NB4 (cell line): ENCODE measurements around the gene TRIML2.

ENCODE experiments used
- DNase-seq: peaks from one replicate; pipeline ENCODE4 v3.0.0; 2010; ENCODE audit warnings: low read depth
- H3K4me3 ChIP-seq: one replicate; pipeline ENCODE4 v1.5.1; 2011; ENCODE audit warnings: mild to moderate bottlenecking, low read depth, low read length, moderate library complexity
- CTCF ChIP-seq: IDR thresholded peaks from one replicate; pipeline ENCODE4 v1.5.1; 2012; ENCODE audit warnings: low read depth, low read length
- MAX ChIP-seq: IDR thresholded peaks from 2 replicates; pipeline ENCODE4 v1.6.1; 2011; ENCODE audit warnings: low read depth, low read length
- MYC ChIP-seq: IDR thresholded peaks from 2 replicates; pipeline ENCODE4 v1.6.1; 2011; ENCODE audit warnings: low read depth, low read length
- POLR2A ChIP-seq: IDR thresholded peaks from 2 replicates; pipeline ENCODE4 v1.6.1; 2011; ENCODE audit warnings: mild to moderate bottlenecking; ENCODE audit not compliant: insufficient read length; ENCODE audit errors: extremely low read depth

TRIML2 gene

GRCh38 chr4:188109157-188109755 is at the start of gene TRIML2:
TSS of gene TRIML2 (minus strand) at chr4:188109603. CDS start at chr4:188105368, 4,235 bp downstream.
- no peak for DNase-seq
- no peak within 1 kb of the TSS for H3K4me3 ChIP-seq
- no peak for TF ChIP-seq POLR2A
- TF ChIP-seq MYC, result no peak
- TF ChIP-seq CTCF, result no peak
- TF ChIP-seq MAX, result no peak

DNA sequence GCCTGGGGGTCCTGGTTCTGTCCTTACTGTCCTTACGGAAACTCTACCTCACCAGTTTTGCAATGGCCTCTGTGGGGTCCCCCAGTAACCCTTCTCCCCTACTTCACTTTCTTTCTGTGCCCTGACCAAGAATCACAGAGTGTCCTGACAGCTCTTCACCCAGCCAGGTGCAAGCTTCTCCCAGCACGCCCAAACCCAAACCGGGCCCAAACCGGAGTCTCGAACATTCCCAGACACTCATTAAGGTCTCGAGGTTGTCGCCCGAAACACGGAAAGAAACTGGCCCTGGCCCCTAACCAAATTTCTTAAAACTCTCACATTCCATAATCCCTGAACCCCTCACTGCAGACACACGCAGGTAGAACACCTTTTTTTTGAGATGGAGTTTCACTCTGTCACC is 48.9 kb upstream of the TRIML2 start:
- H3K4me3 ChIP-seq, result no peak overlapping the region
- no peak for DNase-seq

DNA sequence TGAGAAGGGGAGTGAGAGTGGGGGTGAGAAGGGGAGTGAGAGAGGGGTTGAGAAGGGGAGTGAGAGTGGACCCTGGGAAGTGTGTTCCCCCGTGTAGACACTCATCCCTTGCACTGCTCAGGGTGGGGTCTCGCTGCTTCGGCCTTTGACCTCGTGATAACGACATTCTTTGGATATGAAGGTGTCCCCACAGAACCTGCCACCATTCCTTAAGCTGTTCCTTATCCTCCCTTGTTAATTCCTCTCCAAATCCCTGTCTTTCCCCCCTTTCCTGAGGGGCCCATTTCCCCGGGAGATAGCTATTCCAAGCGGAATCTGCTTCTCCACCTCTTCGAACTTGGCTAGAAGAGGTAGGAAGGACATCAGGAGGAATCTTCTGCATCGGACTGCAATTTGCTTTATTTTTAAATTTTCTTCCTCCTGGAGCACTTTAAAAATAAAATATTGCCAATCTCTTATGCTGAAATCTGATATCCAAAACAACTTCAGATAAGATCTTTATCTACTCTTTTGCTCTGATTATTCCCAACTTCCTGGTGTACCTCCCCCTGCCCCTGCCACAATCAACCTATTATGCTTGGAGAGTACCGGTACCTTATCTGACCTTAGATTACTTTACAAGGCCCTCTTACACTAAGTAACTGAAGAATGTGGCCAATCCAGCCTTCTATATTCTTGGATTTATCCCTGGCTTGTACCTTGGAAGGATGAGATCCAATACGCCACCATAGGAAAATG is 45.4 kb upstream of the TRIML2 start:
- no peak for TF ChIP-seq MAX
- no peak for TF ChIP-seq POLR2A
- no peak for TF ChIP-seq MYC
- no peak for TF ChIP-seq CTCF
- DNase-seq, result no peak
- no peak overlapping the region for H3K4me3 ChIP-seq

More for the DNA sequence above, 48.9 kb upstream of the TRIML2 start:
- TF ChIP-seq CTCF (no peak), MAX (no peak), POLR2A (no peak), MYC (no peak)

DNA sequence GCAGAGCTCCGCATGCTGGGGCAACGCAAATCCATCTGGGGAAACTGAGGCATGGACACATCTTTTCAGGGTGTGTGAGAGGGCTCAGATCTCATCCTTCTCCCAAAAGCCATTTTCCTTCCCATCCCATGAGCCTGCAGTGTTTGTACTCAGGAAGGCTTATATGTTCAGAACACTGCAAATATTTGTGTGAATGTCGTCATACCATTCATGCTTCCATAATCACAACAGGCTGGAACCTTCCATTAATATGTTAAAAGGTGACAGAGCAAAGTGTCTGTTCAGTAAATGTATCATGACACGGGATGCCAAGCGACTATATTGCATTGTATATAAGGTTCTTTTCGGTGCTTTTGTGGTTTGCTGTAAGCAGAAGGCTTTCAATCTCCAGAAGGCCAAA is 38.4 kb upstream of the TRIML2 start:
- TF ChIP-seq MAX, result no peak
- DNase-seq, result no peak
- H3K4me3 ChIP-seq, result no peak overlapping the region

- no peak for TF ChIP-seq MYC
- no peak for TF ChIP-seq POLR2A
- no peak for TF ChIP-seq MAX
- TF ChIP-seq CTCF, result no peak
- DNase-seq, result no peak
- H3K4me3 ChIP-seq, result no peak overlapping the region
Measured at GRCh38 chr4:188147176-188147575, 37.8 kb upstream of the TRIML2 start.

GRCh38 chr4:188146618-188147017 is 37.2 kb upstream of the TRIML2 start:
- TF ChIP-seq MYC, result no peak
- TF ChIP-seq POLR2A, result no peak
- DNase-seq, result no peak
- H3K4me3 ChIP-seq, result no peak overlapping the region
